Measurements from ENCODE around the gene DLL4. TPM values are rescaled to one million over a fixed set of nuclear protein-coding genes. Genes with fewer than 3 reads are reported as not detected.

The DLL4 gene
- total RNA-seq, 3 donors from 2014 or later, result 3.5 to 10.5 (median 5.0) TPM

DNA sequence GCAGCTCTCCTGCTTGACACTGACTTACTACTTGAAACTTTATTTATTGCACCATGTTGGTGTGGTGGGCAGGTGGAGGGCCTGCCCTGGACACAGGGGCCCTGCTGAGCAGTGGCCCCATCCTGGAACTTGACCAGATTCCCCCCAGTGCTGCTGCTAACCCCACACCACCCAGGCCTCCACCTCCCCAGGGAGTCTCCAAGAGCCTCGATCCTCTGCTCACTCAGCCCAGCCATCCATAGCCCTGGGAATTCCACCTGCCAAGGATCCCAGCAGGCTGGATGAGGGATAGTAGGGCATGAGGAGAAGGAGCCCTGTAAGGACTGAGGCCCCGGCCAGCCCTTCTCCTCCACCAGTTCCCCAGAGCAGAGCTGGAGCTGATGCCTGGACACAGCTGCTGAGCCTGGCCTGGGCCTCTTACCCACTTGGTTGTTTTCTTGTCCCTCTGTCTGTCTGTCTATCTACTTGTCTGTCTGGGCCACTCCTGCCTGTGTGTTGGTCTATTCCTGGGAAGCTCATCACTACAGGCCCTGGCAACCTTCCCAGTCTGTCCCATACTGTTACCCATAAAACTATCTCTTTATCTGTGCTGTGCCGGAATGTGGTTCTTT is 26.9 kb downstream of the DLL4 start:
- no peak for DNase-seq (ENCODE audit: low spot score in 2 of 2)
- no peak overlapping the region for H3K4me3 ChIP-seq
- no peaks in the 10 kb centered on the region for H3K4me1 ChIP-seq
- peak overlapping the region in 1 of 2 donors; percentile 54 for H3K27ac ChIP-seq
- no peaks in the 10 kb centered on the region for H3K36me3 ChIP-seq
- intact Hi-C loops (cut with DNase I; ENCODE audit: low total_unique reads), result no loop called here
- no peaks in the 10 kb centered on the region for H3K27me3 ChIP-seq
- TF ChIP-seq POLR2A (IDR thresholded peaks at IDR 0.05) (no peak), POLR2AphosphoS5 (IDR thresholded peaks at IDR 0.05) (no peak)
- TF ChIP-seq, protein P1, sequence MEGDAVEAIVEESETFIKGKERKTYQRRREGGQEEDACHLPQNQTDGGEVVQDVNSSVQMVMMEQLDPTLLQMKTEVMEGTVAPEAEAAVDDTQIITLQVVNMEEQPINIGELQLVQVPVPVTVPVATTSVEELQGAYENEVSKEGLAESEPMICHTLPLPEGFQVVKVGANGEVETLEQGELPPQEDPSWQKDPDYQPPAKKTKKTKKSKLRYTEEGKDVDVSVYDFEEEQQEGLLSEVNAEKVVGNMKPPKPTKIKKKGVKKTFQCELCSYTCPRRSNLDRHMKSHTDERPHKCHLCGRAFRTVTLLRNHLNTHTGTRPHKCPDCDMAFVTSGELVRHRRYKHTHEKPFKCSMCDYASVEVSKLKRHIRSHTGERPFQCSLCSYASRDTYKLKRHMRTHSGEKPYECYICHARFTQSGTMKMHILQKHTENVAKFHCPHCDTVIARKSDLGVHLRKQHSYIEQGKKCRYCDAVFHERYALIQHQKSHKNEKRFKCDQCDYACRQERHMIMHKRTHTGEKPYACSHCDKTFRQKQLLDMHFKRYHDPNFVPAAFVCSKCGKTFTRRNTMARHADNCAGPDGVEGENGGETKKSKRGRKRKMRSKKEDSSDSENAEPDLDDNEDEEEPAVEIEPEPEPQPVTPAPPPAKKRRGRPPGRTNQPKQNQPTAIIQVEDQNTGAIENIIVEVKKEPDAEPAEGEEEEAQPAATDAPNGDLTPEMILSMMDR (IDR thresholded peaks at IDR 0.05), result no peak
- H3K9me3 ChIP-seq, result no peaks in the 10 kb centered on the region

DNA sequence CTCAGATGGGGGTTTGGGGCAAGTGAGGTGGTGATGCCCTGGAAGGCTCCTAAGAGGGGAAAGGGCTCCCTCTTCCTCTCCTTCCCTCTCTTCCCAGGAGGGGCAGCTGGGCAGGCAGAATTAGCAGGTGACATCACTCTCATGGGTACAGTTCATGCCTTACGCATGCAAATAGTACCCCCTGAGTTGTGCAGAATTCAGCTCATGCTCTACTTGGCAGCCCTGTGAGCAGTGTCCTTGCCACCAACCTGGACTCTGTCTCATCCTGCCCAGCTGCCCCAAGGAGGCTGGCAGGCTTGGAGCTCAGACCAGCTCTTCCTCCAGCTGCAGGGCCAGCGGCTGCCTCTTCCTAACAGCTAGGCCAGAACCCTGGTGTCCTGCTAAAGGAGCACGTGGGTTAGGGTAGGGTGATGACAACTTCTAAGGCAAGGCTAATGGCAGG is 27.4 kb downstream of the DLL4 start:
- Histone ChIP-seq H3K9me3 (no peaks in the 10 kb centered on the region), H3K4me3 (no peak overlapping the region), H3K36me3 (no peaks in the 10 kb centered on the region), H3K27me3 (no peaks in the 10 kb centered on the region), H3K27ac (peak overlapping the region; percentile 20 to 42), H3K4me1 (no peaks in the 10 kb centered on the region)
- DNase-seq (ENCODE audit: low spot score in 2 of 2), result no peak
- TF ChIP-seq, protein P1 (IDR thresholded peaks at IDR 0.05), result no peak
- TF ChIP-seq POLR2AphosphoS5 (IDR thresholded peaks at IDR 0.05) (no peak), POLR2A (IDR thresholded peaks at IDR 0.05) (no peak)
- intact Hi-C loops (cut with DNase I; ENCODE audit: low total_unique reads), result no loop called here

DNA sequence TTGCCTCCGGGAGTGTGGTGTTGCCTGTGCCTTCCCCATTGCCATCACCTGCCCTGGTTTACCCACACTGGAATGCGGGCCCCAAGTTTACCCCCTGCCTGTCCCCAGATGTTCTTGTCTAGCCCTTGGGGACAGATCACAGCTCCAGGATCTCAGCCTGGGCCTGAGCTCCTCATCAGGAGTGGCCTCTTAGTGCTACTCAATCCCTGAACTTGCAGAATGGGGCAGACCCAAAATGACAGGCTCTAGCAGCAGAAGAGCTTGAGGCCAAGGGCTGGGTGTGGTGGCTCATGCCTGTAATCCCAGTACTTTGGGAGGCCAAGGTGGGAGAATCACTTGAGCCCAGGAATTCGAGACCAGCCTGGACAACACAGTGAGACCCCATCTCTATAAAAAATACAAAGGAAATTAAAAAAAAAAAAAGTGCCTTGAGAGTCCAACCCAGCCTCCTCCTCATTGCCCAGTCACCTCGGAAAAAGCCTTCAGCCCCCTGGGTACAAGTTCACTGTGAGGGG is 28.0 kb downstream of the DLL4 start:
- no peak for DNase-seq (ENCODE audit: low spot score in 2 of 2)
- Histone ChIP-seq H3K27ac (peak overlapping the region; percentile 20 to 42), H3K36me3 (no peaks in the 10 kb centered on the region), H3K4me3 (no peak overlapping the region), H3K27me3 (no peaks in the 10 kb centered on the region), H3K4me1 (no peaks in the 10 kb centered on the region), H3K9me3 (no peaks in the 10 kb centered on the region)
- intact Hi-C loops (cut with DNase I; ENCODE audit: low total_unique reads), result no loop called here
- TF ChIP-seq, protein P1 (IDR thresholded peaks at IDR 0.05), result no peak
- TF ChIP-seq POLR2AphosphoS5 (IDR thresholded peaks at IDR 0.05) (no peak), POLR2A (IDR thresholded peaks at IDR 0.05) (no peak)

DNA sequence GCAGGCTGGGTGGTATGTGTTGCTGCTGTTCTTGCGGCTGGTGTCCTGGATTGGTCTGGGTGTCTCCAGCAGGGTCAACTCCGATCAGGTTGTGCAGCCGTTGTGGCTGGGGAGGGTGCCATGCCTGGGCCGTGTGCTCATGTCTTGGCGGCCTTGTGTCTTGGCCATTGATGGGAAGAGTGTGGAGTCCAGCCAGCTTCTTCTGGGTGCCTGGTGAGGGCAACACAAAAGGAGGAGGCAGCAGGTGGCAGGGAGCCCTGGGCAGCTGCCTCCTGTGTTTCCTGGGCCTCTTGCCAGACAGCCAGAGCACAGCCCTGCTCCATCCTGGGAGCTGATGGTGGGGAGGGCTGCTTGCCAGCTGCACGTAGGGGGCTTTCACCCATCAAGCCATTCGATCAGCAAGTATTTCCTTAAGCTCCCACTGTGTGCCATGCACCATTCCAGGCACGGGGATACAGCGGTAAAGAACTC is 28.5 kb downstream of the DLL4 start:
- Histone ChIP-seq H3K36me3 (no peaks in the 10 kb centered on the region), H3K27ac (peak overlapping the region; percentile 40 to 55), H3K4me3 (no peak overlapping the region), H3K4me1 (no peaks in the 10 kb centered on the region), H3K27me3 (no peaks in the 10 kb centered on the region), H3K9me3 (no peaks in the 10 kb centered on the region)
- intact Hi-C loops (cut with DNase I; ENCODE audit: low total_unique reads), result no loop called here
- DNase-seq (ENCODE audit: low spot score in 2 of 2), result peak; percentile 61 to 85
- TF ChIP-seq, protein P1 (IDR thresholded peaks at IDR 0.05), result no peak

DNA sequence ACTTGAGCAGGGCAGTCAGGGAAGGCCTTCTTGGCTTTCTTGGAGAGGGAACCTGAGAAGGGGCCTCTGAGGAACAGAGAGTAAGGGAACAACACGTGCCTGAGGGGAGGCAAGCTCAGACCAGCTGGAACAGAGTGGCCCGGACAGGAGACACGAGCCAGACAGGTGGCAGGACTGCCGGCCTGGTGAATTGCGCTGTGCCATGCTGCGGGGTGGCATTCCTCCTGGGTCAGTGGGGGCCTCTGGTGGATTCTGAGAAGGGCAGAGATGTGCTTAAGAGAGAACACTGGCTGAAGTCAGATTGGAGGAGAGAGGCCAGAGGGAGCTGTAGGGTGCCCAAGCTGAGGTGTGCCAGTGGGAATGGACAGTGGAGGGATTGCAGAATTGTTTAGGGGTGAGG is 29.0 kb downstream of the DLL4 start:
- no peak overlapping the region for H3K4me3 ChIP-seq
- H3K36me3 ChIP-seq, result no peaks in the 10 kb centered on the region
- TF ChIP-seq POLR2A (IDR thresholded peaks at IDR 0.05) (no peak), POLR2AphosphoS5 (IDR thresholded peaks at IDR 0.05) (no peak)
- TF ChIP-seq, protein P1 (IDR thresholded peaks at IDR 0.05), result no peak
- peak overlapping the region; percentile 40 to 55 for H3K27ac ChIP-seq
- no peaks in the 10 kb centered on the region for H3K27me3 ChIP-seq
- H3K9me3 ChIP-seq, result no peaks in the 10 kb centered on the region
- no peaks in the 10 kb centered on the region for H3K4me1 ChIP-seq
- peak in 1 of 2 donors; percentile 75 for DNase-seq (ENCODE audit: low spot score in 2 of 2)
- intact Hi-C loops (cut with DNase I; ENCODE audit: low total_unique reads), result no loop called here

Data from breast epithelium (tissue), 4 donors.